NB4 (cell line): Measurements from ENCODE around the gene GPX2.

ENCODE experiments used
- DNase-seq: peaks from one replicate; pipeline ENCODE4 v3.0.0; 2010; ENCODE audit warnings: low read depth
- H3K4me3 ChIP-seq: one replicate; pipeline ENCODE4 v1.5.1; 2011; ENCODE audit warnings: mild to moderate bottlenecking, low read depth, low read length, moderate library complexity
- CTCF ChIP-seq: IDR thresholded peaks from one replicate; pipeline ENCODE4 v1.5.1; 2012; ENCODE audit warnings: low read depth, low read length
- MYC ChIP-seq: IDR thresholded peaks from 2 replicates; pipeline ENCODE4 v1.6.1; 2011; ENCODE audit warnings: low read depth, low read length
- POLR2A ChIP-seq: IDR thresholded peaks from 2 replicates; pipeline ENCODE4 v1.6.1; 2011; ENCODE audit warnings: mild to moderate bottlenecking; ENCODE audit not compliant: insufficient read length; ENCODE audit errors: extremely low read depth
- TF ChIP-seq, protein P1 (sequence below): IDR thresholded peaks from 2 replicates; pipeline ENCODE4 v1.6.1; 2011; ENCODE audit warnings: low read depth, low read length

The GPX2 gene

DNA sequence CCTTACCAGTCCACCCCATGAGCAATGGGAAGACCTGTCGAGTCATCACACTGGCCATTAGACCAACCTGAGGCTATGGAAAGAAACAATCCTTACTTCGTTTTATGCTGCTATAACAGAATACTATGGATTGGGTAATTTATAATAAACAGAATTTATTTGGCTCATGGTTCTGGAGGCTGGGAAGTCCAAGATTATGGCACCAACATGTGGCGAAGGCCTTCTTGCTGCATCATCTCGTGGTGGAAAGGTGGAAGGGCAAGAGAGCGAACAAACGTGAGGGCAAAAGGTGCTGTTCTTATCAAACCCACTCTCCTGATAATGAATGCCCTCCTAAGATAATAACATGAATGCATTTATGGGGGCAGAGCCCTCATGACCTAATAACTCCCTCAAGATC lies 53.2 kb downstream of the GPX2 start:
- H3K4me3 ChIP-seq, result no peak overlapping the region
- TF ChIP-seq, protein P1, sequence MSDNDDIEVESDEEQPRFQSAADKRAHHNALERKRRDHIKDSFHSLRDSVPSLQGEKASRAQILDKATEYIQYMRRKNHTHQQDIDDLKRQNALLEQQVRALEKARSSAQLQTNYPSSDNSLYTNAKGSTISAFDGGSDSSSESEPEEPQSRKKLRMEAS, result no peak
- TF ChIP-seq MYC (no peak), POLR2A (no peak), CTCF (no peak)
- DNase-seq, result no peak
